GM10266 (cell line): ENCODE data around the gene PELI1.

Experiments
- DNase-seq: peaks from one replicate; pipeline ENCODE4 v3.0.0; 2012; ENCODE audit errors: extremely low spot score
- CTCF ChIP-seq: IDR thresholded peaks from 2 replicates; pipeline ENCODE4 v1.5.1; 2012; ENCODE audit warnings: mild to moderate bottlenecking, low read depth; ENCODE audit not compliant: control insufficient read depth, insufficient read depth; ENCODE audit errors: missing control alignments

Gene PELI1

GRCh38 chr2:64144057-64145013, at the start of gene PELI1:
Gene PELI1 (minus strand): TSS chr2:64144420. CDS start chr2:64108310, 36,110 bp downstream.
- DNase-seq = peak; percentile 93
- TF ChIP-seq CTCF = peak; percentile 62

DNA sequence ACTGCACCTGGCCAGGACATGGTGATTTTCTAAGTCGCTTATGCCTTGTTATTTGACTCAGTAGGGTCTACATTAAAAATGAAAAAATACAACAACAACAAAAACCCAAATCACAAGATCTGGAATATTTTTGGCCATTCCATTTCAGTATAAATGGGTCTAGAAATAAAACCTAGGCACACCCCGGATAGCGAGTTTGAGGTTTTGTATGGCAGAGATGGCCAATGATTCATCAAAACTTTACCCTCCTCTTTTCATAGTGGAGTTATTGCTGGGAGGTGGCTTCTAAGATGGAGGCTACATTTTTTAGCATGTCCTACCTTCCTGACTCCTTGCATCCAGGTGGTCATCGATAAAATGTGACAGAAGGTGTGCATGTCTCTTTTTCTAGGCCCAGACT, 49.3 kb upstream of the PELI1 start:
- no peak for DNase-seq
- no peak for TF ChIP-seq CTCF

GRCh38 chr2:64192664-64193105, 48.5 kb upstream of the PELI1 start:
- no peak for TF ChIP-seq CTCF
- peak; percentile 12 for DNase-seq

GRCh38 chr2:64192125-64192479, 47.9 kb upstream of the PELI1 start:
- no peak for TF ChIP-seq CTCF
- no peak for DNase-seq

GRCh38 chr2:64189586-64189985, 45.4 kb upstream of the PELI1 start:
- DNase-seq = no peak
- no peak for TF ChIP-seq CTCF

DNA sequence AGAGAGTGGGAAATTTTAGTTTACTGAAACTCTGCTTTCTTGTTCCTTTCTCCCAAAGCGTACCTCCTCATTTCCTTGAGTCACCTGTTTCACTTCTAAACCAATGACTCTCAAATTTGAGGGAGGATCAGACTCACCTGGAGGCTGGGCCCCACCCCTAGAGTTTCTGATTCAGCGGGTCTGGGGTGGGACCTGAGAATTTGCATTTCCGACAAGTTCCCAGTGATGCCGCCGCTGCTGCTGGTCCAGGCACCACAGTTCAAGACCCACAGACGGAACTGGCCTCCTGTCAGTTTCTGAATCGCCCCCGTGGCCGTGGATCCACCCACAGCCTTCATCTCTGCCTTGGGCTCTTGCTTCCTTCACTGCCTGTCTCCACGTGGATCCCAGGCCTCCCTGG, 44.9 kb upstream of the PELI1 start:
- no peak for TF ChIP-seq CTCF
- DNase-seq = no peak
